ENCODE measurements around the gene ETDA.

DNA sequence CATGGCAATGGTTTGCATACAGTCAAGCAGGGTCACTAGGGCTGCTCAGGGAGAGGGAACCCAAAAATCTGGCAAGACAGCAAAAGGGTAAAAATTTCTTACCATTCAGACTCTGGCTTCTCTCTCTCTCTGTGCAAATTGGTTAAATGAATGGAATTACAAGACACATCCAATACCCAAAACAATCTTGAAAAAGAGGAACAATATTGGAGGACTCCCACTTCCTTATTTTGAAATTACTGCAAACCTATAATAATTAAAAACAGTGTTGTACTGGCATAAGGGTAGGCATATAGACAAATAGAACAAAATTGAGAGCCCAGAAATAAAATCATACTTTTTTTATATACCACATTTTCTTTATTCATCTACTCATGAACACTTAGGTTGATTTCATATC lies 24.1 kb downstream of the ETDA start:
- no peak for TF ChIP-seq CTCF (IDR thresholded peaks at IDR 0.05)
- TF ChIP-seq POLR2A (IDR thresholded peaks at IDR 0.05) = no peak
